Activated CD4-positive, alpha-beta T cell treated with anti-CD3 and anti-CD28 coated beads, Interleukin-2, amount 50 U/mL, for 4 hours (primary cell): Measurements from ENCODE around the gene FRK.
"Not testable (repeated sequence)": the region's sequence is repeated elsewhere in the genome, so short reads cannot be mapped to it uniquely, and the experiment has no call there.

ENCODE experiments used
- DNase-seq, 2 experiments: peaks; one replicate each; pipeline ENCODE4 v3.0.0-alpha.2; 2020

Gene FRK

DNA sequence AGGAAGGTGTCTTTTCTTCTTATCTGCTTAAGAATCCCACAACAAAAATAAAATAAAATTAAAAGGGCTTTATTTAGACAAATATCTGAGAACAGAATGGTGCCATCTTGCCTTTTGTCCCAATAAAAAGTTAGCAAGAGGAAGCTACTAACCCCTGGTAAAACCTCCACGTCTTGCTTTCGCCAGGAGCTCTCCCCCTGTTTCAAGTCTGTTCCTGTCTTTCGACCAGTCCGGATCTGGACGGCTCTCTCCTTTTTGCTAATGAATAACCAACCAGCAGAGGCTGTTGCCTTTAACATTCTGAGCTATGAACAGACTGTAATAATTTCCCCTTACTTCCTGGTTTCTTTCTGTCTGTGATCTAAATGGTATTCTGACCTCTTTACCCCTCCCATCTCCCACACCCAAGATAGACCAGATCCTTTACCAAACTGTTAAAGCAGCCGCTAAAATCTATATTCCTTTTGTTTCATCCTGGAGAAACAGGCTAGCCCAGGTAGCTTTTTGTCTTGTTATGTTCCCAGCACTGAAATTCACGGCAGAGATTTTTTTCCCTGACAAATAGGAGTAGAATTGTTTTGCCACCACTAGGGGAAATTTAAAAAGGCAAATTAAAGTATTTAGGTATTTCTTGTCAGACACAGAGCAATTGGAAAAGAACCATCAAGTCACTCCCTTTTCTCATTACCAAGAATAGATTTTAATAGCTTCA, at the start of gene FRK:
FRK (minus strand) TSS at position 320 of the 712 bp plus-strand sequence. CDS start 580 bp downstream, outside the sequence.
- no peak for DNase-seq

- no peak for DNase-seq
These were observed 48.1 kb upstream of the FRK start for GRCh38 chr6:116108836-116109235.

- DNase-seq: no peak
These were observed 45.5 kb upstream of the FRK start for GRCh38 chr6:116106146-116106545.

- no peak for DNase-seq
These were observed 44.6 kb upstream of the FRK start for GRCh38 chr6:116105247-116105646.

DNA sequence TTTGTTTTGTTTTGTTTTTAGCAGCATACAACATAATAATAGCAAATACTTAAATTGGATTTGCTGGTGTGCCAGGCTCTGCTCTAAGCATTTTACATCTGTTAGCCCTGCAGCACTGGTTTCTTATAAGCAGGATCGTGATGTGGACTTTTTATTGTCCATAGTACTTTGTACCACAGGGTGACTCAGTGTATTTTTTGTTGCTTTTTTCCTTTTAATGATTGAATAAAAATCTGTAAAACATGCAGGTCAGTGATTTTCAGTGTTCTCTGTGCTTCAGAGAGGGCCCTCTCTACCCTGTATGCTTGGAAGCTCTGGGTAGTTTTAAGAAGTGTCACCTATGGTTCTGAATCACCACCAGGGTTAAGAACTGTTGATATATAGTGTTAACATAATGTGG, 43.9 kb upstream of the FRK start:
- no peak for DNase-seq

DNA sequence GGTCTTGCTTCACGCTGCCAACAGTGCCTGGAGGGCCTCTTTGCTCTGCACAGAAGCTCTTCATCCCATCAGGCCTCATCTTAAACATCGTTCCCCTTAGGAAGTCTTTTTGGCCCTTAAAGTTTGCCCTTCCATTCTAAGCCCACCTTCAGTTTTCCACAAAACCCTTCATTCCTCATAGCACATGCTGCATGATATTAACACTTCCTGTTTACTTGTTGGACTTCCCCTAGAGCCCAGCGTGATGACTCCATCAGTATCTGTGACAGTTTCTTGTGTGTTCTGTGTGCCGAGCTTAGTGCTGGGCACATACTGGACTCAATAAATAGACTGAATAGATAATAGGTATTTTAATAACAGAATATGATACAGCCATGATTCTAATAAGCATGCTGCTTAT, 42.2 kb upstream of the FRK start:
- DNase-seq: no peak

GRCh38 chr6:116101790-116102189, 41.1 kb upstream of the FRK start:
- no peak for DNase-seq

DNA sequence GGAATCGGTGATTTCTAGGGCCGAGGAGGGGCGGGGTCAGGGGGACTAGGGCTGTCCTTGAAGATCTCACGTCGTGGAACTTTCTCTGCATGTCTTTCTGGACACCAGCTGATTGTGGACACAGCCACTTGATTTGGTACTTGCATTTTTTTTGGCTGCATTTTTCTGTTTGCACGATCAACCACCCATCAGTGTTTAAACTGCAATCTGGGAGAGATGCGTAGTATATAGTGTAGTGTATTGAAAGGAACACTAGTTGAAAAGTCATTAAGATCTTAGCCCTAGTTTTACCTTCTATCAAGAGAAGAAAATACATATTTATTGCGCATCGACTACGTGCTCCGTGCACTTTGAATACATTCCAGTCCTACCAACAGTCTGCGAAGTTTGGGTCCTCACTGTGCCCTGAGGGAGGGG, 40.6 kb upstream of the FRK start:
- no peak for DNase-seq

DNA sequence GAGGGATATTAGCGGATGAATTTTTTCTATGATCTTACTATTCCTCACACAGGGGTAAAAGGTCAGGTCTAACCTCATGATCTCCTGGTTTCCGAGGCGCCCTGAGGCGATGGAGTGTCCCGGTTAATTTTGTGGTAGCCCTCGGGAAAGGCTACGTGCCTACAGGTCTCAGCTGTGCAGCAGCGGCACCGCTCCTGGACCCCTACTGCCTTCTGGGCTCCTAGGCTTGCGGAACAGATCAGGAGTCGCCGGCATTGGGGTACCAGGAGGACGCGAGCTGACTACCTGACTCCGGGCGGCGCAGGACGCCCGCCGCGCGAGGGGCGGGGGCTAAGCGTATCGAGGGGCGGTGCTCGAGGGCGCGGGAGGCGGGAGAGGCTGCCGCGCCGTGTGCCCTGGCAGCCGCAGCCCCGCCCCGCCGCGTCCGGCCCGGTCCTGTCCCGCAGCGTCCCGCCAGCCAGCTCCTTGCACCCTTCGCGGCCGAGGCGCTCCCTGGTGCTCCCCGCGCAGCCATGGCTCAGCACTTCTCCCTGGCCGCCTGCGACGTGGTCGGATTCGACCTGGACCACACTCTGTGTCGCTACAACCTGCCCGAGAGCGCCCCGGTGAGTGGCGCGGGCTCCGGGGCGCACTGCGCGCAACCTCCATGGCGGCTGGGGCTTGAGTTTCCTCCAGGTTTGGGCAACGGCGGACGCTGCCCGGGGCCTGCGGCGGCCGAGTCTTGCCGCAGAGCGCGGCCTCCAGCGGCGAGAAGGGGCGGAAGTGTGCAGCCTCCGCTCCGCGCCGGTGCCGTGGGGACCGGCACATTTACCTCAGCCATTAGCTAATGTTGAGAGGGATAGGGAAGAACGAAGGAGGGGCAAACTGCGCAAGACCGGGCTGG, 40.0 kb upstream of the FRK start, which contains the start of gene NT5DC1:
NT5DC1 (plus strand) TSS at position 435 of the 883 bp plus-strand sequence; CDS start at position 513, 78 bp downstream.
- DNase-seq: peak; percentile 76 to 77

DNA sequence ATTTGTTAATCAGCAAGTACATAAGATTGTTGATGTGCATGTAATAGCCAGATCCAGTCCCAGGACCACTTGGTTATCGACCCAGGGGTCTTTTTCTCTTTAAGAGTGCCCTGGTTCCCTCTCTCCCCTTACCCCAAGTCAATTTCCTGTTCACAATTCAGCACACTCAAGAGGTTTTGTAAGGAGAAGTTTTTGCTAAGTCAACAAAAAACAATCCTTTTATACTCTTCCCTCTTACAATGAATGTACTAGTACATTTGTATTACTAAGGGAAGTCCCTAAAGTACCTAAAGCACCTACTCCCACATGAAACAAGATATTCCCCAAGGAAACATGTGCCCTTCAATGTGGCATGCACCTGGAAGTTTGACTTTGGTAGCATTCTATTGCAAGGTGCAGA, 38.3 kb upstream of the FRK start:
- DNase-seq: no peak

DNA sequence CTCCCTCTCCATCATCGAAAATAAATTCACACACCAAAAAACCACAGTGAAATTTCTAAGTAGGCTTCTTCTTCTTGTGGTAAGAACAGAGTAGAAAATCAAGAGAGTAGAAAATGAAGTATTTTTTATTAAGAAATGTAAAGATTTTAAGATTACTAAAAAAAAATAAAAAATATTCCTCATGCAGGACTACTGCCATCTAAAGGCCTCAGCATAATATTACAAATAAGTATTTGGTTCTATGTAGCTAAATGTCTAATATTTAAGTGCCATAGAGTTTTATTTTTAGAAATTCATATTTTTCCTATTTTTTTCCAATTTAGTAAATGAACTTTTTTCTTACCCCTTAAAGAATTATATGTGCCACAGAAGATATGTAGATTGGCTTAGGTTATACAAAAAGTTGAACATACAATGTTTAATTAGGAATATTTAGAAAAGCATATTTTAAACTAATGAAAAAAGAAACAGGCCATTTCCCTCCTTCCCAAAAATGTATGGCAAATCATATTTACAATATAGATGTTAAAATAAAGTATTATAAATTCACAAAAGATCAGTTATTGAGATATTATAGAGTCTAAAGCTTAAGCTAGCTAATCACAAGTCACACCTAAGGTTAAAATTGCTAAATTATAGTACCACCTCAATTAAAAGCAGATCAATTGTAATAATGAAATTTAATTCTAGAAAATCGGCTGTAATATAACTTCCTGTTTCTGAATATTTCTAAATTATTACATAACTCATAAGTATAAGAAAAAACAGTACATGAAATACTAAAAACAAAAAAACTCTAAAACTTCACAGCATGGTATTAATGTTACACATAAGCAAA, 36.5 kb upstream of the FRK start:
- DNase-seq: no peak

GRCh38 chr6:116096048-116096759, 35.5 kb upstream of the FRK start:
- not testable (repeated sequence) for DNase-seq

GRCh38 chr6:116094041-116094440, 33.4 kb upstream of the FRK start:
- no peak for DNase-seq

DNA sequence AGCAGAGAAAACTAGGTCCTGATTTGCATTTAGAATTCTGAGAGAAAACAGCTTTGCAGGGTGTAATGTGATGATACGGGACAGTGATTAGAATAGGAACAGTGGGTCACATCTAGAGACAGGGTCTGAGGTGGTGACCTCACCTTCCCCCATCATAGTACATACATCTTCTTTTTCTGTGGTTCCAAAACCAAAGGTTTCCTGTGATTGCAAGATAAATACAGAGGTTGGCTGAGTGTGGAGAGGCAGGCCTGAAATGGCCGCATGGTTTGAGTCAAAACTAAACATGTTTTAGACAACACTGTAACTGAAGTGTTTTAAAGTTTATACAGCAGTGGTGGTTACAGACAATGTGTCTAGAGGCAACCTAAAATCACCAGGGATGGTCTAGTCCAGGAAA, 29.6 kb upstream of the FRK start:
- no peak for DNase-seq

GRCh38 chr6:116088946-116089345, 28.3 kb upstream of the FRK start:
- DNase-seq: no peak

DNA sequence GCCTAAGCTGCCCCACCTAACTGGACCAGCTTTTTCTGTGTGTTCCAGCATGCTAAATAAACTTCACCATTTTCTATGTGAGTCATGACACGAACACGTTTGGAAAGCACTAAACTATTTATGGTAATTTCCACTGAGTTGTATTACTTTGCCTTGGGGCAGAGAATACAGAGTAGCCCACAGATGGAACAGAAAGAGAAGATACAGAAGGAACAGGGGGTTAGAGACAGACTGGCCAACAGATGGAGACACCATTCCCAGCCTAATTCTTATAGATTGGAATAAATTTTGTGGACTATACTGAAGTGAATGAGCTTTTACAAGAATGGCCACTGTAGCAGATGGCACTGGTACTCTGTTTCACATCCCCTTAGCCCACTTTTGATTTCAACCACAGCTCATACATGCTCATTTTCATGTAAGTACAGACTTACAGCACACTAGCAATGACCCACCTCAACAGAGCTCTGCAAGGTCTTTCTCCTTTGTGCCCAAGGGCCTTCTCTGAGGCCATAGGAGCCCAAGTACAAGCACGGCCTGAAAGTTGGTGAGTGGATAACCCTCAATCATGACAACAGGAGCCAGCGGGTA, 26.8 kb upstream of the FRK start:
- no peak for DNase-seq

GRCh38 chr6:116084284-116084683, 23.6 kb upstream of the FRK start:
- DNase-seq: no peak

- DNase-seq: no peak
These were observed 22.4 kb upstream of the FRK start for GRCh38 chr6:116083052-116083451.

- DNase-seq: no peak
These were observed 18.3 kb upstream of the FRK start for GRCh38 chr6:116078945-116079344.

GRCh38 chr6:116078522-116078921, 17.8 kb upstream of the FRK start:
- no peak for DNase-seq

DNA sequence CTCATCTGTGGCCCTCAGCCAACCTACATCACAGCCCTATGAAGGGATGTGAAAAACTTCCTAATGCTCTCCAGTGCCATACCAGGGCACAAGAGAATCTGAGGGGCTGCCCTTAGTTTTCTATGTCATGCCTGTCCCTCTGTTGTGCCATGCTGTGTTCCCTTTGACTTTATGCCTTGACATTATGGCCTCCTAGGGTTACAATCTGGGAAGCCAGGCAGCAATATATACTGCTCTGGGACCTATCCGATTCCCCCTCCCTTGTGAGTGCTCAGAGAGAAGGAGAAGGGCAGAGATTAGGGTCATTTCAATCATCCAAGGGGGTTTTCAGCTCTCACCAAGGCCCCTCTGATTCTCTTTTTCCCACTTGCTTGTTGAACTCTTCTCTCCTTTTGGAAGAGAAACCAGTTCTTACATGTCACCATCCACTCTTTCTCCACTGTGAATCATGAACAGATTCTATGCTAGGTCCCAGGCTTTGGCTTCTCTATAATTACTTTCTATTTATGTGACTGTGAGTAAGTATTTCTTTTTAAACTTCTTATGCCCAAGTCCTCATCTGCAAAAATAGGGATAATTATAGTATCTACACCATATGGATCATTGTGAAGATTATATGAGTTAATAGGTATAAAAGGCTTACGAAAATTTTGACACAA, 14.2 kb upstream of the FRK start:
- DNase-seq: no peak
